K562 (cell line): ENCODE results near the gene C10orf53. TPM values are rescaled to one million over a fixed set of nuclear protein-coding genes. Genes with fewer than 3 reads are reported as not detected.

Source experiments
- MYNN ChIP-seq, 2 experiments: sonication (generic); formaldehyde crosslinking in 1 of 2; IDR thresholded peaks; 2 replicates each; pipeline versions ENCODE4 v1.5.0 to v1.6.1; 2016 to 2020; ENCODE audit warnings: antibody characterized with exemption in 1 of 2, missing genetic modification reagents in 1 of 2
- ZBTB11 ChIP-seq, 3 experiments: fragments of 200-800 bp in 1 of 3; fragments of 250-450 bp in 1 of 3; fragments of 450-650 bp in 1 of 3; sonication (Bioruptor Pico) in 1 of 3; sonication (Bioruptor generic) in 1 of 3; formaldehyde crosslinking in 1 of 3; IDR thresholded peaks; 2 replicates each; pipeline versions ENCODE4 v1.6.1 to v1.8.0; 2016 to 2022; ENCODE audit warnings: mild to moderate bottlenecking in 2 of 3, missing genetic modification characterization in 2 of 3, missing compliant biosample characterization in 1 of 3, moderate library complexity in 1 of 3
- ZNF318 ChIP-seq, 2 experiments: fragments of 450-650 bp; IDR thresholded peaks; 2 replicates each; pipeline ENCODE4 v1.6.1; 2016; ENCODE audit warnings: mild to moderate bottlenecking in 2 of 2, borderline replicate concordance in 1 of 2, low read depth in 1 of 2, moderate library complexity in 1 of 2
- polyA plus RNA-seq, 8 experiments: library from polyadenylated mRNA; depleted of rRNA in 4 of 8; stranded (reverse) in 5 of 8; unstranded in 3 of 8; fragments of >200 nt; fragmentation: Nextera tagmentation in 2 of 8; fragmentation: Illumina TruSeq in 1 of 8; extraction: Ambion mirVana in 2 of 8; extraction: Trizol in 1 of 8; gene quantifications; 2 replicates each; pipeline versions ENCODE4 v1.2.1 to v1.2.3, GENCODE V29; 2011 to 2014; ENCODE audit warnings: inconsistent platforms in 1 of 8, missing spikeins in 1 of 8
- total RNA-seq, 7 experiments: library from RNA; depleted of rRNA in 6 of 7; stranded (reverse); fragments of >200 nt in 6 of 7; fragmentation: Illumina TruSeq in 2 of 7; extraction: Trizol in 2 of 7; gene quantifications; 2 replicates each; pipeline versions ENCODE4 v1.2.1 to v1.2.3, GENCODE V29; 2011 to 2021; ENCODE audit warnings: low replicate concordance in 1 of 7

C10orf53 gene
- total and polyA plus RNA-seq, 9 of the 15 experiments (the other 6 are each of a cell fraction or from before 2014, with no cell fraction given) = not detected

- TF ChIP-seq ZNF318 (IDR thresholded peaks at IDR 0.05; ENCODE audit: borderline replicate concordance in 1 of 2, low read depth in 1 of 2) (no peak), ZBTB11 (CRISPR knock-in tag; IDR thresholded peaks at IDR 0.05) (no peak), MYNN (IDR thresholded peaks at IDR 0.05) (no peak), MYNN (CRISPR knock-in tag; IDR thresholded peaks at IDR 0.05) (no peak)
- TF ChIP-seq, all 486 proteins: peak for 0
Measured at GRCh38 chr10:49664006-49664841, 15.2 kb upstream of the C10orf53 start (continued).
